ENCODE results near the gene SUPV3L1.

DNA sequence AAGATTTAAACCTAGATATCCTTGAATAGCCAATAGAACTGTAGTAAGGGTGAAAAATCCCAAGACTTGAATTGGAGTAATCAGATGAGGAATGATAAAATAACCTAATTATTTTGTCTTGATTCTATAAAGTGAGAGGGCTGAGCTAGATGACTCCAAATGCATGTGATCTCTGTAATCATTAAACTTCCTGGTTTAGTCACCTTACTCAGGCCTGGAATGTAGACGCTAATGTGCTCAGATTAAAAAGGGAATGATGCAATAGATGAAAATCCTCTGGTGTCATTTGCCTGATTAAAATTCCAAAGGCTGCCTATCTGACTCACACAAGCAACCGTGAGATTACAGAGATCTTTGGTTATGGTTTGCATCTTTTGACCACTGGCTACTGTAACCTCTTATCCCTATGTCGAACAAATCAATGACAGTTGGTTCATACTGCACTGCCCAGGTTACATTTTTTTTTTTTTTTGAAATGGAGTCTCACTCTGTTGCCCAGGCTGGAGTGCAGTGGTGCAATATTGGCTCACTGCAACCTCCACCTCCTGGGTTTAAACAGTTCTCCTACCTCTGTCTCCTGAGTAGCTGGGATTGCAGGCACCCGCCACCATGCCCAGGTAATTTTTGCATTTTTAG, 37.2 kb downstream of the SUPV3L1 start:
- TF ChIP-seq, protein P1, sequence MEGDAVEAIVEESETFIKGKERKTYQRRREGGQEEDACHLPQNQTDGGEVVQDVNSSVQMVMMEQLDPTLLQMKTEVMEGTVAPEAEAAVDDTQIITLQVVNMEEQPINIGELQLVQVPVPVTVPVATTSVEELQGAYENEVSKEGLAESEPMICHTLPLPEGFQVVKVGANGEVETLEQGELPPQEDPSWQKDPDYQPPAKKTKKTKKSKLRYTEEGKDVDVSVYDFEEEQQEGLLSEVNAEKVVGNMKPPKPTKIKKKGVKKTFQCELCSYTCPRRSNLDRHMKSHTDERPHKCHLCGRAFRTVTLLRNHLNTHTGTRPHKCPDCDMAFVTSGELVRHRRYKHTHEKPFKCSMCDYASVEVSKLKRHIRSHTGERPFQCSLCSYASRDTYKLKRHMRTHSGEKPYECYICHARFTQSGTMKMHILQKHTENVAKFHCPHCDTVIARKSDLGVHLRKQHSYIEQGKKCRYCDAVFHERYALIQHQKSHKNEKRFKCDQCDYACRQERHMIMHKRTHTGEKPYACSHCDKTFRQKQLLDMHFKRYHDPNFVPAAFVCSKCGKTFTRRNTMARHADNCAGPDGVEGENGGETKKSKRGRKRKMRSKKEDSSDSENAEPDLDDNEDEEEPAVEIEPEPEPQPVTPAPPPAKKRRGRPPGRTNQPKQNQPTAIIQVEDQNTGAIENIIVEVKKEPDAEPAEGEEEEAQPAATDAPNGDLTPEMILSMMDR (IDR thresholded peaks at IDR 0.05) = no peak
- TF ChIP-seq POLR2A (IDR thresholded peaks at IDR 0.05) = no peak

All from uterus (tissue), 2 donors.